Peyer's patch (tissue), 4 donors: ENCODE data around the gene ARHGEF16.

ENCODE experiments used
- POLR2A ChIP-seq, 2 donors: fragments of 450-650 bp; IDR thresholded peaks; one replicate each; pipeline ENCODE4 v1.5.1; 2017; ENCODE audit warnings: antibody characterized with exemption in 2 of 2, mild to moderate bottlenecking in 2 of 2, moderate library complexity in 2 of 2
- TF ChIP-seq, protein P1 (sequence below), 6 experiments: fragments of 450-650 bp in 4 of 6; fragments of 200-600 bp in 2 of 6; sonication (generic) in 1 of 6; IDR thresholded peaks; one replicate each; pipeline ENCODE4 v1.5.1; 2017 to 2019; ENCODE audit warnings: antibody characterized with exemption in 6 of 6, mild to moderate bottlenecking in 3 of 6, moderate library complexity in 1 of 6

DNA sequence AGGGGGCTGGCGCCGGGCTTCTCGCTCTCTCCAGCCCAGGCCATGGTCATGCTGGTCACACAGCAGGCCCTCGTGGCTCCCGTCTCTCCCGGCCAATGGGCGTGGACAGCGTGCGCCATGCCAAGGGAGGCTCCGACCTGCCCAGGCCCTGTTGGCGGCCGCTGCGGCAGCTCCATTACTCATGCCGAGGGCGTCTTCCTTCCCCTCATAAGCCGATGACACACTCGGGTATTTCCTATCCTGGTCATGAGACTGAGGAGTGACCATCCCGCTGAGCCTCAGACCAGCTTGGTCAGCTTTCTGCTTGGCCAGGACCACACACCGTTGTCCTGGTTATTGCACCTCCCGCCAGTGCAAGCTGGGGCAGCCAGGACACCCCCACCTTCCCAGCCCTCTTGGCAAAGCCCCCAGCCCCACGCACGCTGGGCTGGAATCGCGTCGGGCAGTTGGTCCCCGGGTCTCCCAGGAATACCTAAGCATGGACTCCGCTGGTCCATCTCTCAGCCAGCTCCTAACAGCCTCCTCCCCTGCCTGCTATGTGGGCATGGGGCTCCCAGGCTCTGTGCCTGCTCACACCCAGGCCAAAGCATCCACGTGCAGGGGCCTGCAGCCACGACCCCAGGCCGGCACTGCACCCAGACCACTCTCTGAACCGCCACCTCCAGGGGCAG is 49.8 kb downstream of the ARHGEF16 start:
- TF ChIP-seq, protein P1, sequence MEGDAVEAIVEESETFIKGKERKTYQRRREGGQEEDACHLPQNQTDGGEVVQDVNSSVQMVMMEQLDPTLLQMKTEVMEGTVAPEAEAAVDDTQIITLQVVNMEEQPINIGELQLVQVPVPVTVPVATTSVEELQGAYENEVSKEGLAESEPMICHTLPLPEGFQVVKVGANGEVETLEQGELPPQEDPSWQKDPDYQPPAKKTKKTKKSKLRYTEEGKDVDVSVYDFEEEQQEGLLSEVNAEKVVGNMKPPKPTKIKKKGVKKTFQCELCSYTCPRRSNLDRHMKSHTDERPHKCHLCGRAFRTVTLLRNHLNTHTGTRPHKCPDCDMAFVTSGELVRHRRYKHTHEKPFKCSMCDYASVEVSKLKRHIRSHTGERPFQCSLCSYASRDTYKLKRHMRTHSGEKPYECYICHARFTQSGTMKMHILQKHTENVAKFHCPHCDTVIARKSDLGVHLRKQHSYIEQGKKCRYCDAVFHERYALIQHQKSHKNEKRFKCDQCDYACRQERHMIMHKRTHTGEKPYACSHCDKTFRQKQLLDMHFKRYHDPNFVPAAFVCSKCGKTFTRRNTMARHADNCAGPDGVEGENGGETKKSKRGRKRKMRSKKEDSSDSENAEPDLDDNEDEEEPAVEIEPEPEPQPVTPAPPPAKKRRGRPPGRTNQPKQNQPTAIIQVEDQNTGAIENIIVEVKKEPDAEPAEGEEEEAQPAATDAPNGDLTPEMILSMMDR (IDR thresholded peaks at IDR 0.05) = no peak
- TF ChIP-seq POLR2A (IDR thresholded peaks at IDR 0.05) = no peak
